Occipital lobe (tissue), 2 donors: ENCODE data around the gene MAP3K5. TPM values are rescaled to one million over a fixed set of nuclear protein-coding genes. Genes with fewer than 3 reads are reported as not detected.
"Not testable (repeated sequence)": the region's sequence is repeated elsewhere in the genome, so short reads cannot be mapped to it uniquely, and the experiment has no call there.

Experiments used
- DNase-seq: peaks from one replicate; lab custom pipeline; 2025; lab: John Stamatoyannopoulos, UW
- total RNA-seq: library from RNA; depleted of rRNA; stranded (reverse); fragments of >200 nt; gene quantifications from one replicate; pipeline ENCODE4 v1.2.3, GENCODE V29; 2014

MAP3K5 gene, protein sequence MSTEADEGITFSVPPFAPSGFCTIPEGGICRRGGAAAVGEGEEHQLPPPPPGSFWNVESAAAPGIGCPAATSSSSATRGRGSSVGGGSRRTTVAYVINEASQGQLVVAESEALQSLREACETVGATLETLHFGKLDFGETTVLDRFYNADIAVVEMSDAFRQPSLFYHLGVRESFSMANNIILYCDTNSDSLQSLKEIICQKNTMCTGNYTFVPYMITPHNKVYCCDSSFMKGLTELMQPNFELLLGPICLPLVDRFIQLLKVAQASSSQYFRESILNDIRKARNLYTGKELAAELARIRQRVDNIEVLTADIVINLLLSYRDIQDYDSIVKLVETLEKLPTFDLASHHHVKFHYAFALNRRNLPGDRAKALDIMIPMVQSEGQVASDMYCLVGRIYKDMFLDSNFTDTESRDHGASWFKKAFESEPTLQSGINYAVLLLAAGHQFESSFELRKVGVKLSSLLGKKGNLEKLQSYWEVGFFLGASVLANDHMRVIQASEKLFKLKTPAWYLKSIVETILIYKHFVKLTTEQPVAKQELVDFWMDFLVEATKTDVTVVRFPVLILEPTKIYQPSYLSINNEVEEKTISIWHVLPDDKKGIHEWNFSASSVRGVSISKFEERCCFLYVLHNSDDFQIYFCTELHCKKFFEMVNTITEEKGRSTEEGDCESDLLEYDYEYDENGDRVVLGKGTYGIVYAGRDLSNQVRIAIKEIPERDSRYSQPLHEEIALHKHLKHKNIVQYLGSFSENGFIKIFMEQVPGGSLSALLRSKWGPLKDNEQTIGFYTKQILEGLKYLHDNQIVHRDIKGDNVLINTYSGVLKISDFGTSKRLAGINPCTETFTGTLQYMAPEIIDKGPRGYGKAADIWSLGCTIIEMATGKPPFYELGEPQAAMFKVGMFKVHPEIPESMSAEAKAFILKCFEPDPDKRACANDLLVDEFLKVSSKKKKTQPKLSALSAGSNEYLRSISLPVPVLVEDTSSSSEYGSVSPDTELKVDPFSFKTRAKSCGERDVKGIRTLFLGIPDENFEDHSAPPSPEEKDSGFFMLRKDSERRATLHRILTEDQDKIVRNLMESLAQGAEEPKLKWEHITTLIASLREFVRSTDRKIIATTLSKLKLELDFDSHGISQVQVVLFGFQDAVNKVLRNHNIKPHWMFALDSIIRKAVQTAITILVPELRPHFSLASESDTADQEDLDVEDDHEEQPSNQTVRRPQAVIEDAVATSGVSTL (N-terminal part only)
- total RNA-seq: 9.8 TPM

DNA sequence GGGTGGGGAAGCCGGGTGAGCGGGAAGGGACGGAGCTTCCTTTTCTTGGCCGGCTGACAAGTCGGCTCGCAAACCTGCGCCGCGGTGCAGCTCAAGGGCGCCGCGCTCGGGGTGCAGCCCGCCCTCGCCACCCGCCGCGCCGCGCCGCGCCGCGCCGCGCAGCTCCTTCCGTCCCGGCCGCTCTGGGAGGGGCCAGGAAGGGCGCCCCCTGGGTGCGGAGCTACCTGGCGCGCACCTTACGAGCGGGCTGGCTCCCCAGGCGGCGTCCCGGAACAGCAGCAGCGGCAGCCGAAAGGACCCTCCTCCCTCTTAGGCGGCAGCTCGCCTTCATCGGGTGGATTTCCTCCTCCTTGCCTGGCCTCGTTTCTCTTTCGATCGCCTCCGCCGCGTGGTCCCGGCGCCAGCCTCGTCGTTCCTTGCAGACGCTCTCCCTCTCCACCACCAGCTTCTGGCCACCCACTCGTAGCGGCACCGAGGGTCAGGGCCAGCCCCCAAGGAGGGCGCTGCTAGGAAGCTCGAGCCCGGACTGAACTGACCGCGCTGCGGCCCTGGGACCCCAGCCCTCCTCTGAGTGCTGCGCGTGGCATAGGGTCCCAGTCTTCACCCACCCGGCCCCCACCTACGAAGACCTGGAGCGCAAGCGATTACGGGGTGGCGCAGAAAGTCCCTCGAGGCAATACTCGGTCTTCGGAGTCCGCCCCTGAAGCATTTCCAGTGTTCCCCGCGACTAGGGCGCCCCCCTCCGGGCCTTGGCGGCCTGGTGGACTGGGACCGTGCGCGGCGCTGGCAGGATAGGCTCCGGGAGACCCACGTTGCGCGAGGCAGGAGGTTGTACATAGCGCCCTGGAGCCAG lies at the start of gene MAP3K5:
MAP3K5 (minus strand) TSS at position 68 of the 853 bp plus-strand sequence. CDS start 320 bp downstream, outside the sequence.
- peak; percentile 86 for DNase-seq

DNA sequence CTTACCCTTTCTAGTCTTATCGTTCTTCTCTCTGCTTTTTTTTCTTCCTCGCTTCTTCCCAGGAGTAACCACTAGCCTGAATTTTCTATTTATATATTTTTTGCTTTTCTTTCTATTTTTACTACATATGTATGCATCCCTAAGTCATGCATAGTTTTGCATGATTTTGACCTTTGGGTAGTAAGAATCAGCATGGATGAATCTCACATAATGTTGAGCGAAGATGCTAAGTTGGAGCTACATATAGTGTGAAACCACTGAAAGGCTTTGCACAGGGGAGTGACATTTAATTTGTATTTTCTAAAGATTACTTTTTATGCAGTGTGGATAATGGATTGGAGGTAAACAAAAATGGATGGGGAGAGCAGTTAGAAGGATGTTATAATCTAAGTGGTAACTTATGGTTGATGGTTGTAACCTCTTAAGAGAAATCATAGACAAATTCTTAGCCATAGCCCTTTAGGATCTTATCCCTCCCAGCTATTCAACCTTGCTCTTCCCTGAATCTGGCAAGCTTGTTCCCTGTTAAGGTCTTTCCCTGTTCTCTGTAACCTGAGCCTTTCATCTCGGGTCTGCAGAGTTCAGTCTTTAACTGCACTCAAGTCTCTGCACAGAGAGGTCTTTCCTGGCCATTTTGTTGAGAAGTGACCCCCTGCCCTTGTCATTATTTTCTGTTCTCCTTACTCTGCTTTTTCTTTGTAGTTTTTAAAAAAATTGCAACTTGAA lies 48.2 kb upstream of the MAP3K5 start:
- DNase-seq: no peak

DNA sequence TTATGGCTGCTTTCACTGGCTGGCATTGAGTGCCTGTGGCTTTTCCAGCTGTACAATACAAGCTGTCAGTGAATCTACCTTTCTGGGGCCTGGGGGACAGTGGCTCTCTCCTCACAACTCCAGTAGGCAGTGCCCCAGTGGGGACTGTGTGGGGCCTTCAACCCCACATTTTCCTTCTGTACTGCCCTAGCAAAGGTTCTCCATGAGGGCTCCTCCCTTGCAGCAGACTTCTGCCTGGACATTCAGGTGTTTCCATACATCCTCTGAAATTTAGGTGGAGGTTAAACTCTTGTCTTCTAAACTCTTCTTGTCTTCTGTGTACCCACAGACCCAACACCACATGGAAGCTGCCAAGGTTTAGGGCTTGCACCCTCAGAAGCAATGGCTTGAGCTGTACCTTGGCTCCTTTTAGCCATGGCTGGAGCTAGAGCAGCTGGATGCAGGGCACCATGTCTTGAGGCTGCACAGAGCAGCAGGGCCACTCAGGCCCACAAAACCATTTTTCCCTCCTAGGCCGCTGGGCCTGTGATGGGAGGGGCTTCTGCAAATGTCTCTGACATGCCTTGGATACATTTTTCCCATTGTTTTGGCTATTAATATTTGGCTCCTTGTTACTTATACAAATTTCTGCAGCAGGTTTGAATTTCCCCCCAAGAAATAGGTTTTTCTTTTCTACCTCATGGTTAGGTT lies 39.7 kb upstream of the MAP3K5 start:
- DNase-seq: no peak

DNA sequence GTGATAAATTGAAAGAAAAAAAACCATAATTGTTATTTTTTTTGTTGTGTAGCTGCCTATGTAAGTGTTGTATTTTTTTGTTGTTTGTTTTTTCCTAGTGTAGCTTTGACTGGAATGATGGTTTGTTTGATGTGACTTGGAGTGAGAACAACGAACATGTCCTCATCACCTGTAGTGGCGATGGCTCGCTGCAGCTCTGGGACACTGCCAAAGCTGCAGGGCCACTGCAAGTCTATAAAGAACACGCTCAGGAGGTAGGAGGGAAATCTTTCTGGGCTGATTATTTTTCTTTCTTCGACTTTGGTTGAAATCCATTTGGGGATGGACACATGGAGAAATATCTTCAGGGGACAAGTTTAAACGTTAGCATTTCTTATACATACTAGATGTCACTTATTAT lies 33.9 kb upstream of the MAP3K5 start:
- DNase-seq: no peak

DNA sequence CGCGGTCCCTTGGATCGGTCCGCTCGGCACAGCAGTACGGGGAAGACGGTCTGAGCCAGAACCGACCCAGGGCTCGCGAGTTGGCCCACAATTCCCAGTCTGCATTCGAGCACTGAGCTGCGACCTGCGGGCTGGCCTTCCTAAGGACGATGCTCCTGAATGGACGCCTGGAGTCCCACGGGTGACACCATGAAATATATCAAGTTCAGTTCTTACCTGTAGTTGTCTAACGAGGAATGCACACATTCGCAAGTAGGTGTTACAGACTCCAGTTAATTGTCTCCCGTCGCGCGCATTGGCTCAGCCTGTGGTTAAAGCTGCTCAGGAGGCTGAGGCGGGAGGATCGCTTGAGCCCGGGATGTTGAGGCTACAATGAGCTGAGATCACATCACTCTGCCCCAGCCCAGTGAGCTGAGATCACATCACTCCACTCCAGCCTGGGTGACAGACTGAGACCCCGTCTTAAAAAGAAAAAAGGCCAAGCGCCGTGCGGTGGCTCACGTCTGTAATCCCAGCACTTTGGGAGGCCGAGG lies 30.9 kb upstream of the MAP3K5 start:
- DNase-seq: no peak

DNA sequence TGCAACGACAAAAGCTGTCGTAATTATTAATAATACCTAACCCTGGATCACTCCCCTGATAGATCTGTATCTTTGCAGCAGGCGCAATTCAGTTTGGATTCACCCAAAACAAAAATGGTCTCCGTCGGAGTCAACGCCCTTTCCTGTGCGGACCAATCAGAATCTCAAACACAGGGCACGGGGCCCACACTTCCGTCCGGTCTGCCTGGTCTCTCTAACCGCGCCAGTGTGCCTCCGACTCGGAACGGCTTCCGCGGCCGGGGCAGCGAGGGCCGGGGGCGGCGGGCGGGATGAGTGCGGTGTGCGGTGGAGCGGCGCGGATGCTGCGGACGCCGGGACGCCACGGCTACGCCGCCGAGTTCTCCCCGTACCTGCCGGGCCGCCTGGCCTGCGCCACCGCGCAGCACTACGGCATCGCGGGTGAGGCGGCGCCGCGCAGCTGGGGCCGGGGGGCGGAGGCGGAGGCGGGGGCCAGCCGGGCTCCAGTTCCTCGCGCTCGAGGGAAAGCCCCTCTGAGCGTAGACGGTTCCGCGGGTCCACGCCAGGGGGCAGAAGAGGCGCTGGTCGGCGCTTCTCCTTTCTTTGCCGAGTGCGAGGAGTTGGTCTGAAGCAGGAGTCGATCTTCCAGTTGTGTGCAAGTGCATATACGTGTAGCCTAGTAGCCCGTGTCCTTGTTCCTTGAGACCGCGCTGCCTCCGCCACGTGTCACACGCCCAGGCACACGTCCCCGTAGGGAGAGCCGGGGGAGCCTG lies 30.3 kb upstream of the MAP3K5 start, which contains the start of gene PEX7:
PEX7 (plus strand) TSS at position 217 of the 752 bp plus-strand sequence; CDS start at position 291, 74 bp downstream.
- peak; percentile 78 for DNase-seq

DNA sequence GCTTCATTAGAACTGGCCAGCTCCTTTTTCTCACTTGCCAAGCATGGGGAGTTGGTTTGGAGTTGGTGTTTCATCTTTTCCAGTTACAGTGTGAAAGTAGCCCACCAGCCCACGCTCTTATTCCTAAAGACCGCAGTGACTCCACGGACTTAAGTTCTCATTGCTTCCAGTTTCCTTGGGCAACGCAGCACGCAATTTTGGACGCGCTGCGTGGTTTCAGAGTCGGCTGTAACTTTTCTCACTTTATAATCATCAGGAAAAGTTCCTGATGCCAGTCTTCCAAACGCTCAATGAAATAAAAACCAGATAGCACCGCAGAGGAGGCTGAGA lies 29.7 kb upstream of the MAP3K5 start:
- peak; percentile 29 for DNase-seq

DNA sequence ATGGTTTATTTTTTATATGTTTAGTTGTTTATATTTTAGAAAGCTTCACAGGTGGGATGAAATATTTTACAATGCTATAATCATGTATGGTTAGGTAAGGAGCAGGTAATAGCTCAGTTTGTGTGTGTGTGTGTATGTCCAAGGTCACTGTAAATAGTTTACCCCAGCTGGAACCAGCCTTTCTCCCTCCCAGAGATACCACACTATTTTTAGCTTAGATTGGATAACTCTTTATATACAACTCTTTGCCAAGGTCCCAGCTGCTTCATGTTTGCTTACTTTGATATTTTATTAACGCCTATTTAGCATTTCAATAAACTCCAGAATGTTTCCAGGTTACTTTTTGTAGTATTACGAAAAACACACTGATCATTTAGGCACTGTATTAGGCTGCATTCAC lies 28.3 kb upstream of the MAP3K5 start:
- DNase-seq: no peak

DNA sequence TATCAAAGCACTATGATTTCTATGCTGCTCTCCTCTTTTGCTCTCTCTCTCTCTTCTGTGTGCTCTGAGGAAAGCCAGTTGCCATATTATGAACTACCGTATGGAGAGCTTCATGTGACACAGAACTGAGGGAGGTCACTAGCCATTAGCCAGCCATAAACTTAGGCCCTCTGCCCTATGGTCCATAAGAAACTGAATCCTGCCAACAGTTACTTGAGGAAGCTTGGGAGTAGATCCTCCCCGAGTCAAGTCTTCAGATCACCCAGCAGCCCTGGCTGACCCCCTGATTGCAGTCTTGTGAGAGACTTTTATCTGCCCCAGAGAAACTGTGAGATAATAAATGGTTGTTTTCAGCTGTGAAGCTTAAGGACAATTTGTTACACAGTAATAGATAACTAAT lies 24.4 kb upstream of the MAP3K5 start:
- DNase-seq: no peak

DNA sequence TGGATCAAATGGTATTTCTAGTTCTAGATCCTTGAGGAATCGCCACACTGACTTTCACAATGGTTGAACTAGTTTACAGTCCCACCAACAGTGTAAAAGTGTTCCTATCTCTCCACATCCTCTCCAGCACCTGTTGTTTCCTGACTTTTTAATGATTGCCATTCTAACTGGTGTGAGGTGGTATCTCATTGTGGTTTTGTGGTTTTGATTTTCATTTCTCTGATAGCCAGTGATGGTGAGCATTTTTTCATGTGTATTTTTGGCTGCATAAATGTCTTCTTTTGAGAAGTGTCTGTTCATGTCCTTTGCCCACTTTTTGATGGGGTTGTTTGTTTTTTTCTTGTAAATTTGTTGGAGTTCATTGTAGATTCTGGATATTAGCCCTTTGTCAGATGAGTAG lies 23.3 kb upstream of the MAP3K5 start:
- DNase-seq: not testable (repeated sequence)

DNA sequence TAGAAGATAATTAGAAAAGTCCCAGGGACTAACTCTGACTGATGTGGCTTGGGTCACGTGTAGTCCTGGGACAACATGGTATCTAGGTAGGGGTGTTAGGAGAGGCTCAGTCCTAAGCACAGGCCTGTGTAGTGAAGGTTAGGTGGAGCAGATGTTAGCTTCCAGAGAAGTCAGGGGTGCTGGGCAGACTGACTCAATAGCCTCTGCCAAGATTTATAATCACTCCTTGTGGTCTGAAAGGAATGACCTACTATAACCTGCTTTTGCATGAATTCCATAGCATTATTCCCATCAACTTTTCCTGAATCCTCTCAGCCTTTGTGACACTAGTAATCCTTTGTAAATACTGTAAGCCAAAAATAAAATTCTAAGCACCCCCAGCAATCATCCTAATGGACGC lies 19.9 kb upstream of the MAP3K5 start:
- no peak for DNase-seq

DNA sequence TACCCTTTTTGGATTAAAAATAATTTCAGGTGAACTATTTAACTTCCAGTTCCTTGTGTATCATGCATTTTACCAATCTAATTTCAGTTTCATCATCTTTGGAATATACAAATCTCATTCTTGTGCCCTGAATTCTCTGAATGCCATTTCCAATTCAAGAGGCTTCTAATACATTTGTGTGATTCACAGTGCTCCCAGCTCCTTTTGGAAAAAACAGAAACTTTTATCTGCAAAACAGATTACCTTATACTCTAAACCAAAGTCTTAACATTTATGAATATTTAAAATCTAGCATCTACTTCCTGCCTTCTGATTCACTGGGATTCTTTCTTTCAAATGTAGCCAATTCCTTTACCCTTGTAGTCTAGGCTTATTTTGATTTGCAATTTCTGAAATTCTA lies 19.0 kb upstream of the MAP3K5 start:
- no peak for DNase-seq

DNA sequence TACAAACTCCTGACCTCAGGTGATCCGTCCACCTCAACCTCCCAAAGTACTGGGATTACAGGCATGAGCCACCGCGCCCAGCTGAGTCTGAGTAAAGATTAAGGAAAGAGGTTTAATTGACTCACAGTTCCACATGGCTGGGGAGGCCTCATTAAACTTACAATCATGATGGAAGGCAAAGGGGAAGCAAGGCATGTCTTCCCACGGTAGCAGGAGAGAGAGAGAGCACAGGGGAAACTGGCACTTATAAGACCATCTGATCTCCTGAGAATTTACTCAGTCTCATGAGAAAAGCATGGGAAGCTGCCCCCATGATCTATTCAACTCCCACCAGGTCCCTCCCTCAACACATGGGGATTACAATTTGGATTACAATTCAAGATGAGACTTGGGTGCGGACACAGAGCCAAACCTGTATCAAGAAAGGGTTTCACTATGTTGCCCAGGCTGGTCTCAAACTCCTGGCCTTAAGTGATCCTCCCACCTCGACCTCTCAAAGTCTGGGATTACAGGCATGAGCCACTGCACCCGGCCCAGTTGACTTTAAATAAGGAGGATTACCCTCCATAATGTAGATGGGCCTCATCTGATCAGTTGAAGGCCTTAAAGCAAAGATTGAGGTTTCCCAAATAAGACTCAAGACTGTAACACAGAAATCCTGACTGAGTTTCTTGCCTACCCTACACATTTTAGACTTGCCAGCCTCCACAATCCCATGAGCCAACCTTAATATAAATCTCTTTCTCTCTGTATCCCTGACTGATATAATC lies 17.0 kb upstream of the MAP3K5 start:
- no peak for DNase-seq

DNA sequence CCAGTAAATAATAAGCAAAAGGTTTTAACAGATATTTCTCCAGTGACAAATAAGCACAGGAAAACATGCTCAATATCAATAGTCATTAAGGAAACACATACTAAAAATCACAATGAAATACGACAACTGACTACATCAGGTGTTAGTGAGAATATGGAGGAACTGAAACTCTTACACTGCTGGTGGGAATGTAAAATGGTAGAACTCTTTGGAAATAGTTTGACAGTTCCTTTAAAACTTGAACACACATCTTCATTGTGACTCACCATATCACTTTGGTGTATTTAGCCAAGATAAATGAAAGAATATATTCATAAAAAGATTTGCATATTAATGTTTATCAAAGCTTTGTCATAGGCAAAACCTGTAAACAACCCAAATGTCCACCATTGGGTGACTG lies 11.3 kb upstream of the MAP3K5 start:
- DNase-seq: no peak

DNA sequence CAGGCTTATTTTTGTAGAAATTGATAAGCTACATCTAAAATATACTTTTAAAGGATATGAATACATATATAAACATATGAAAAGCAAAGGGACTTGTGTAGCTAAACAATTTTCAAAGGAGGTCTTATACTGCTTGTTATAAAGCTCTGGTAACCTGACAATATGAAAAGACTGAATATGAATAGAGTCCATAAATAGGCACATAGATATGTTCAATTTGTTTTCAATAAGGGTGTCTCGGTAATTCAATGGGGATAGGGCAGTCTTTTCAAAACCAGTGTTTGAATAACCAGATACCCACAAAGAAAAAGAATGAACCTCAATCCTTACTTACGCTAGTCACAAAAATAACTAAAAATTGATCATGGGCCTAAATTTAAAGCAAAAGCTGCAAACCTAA lies 9.3 kb upstream of the MAP3K5 start:
- DNase-seq: no peak

DNA sequence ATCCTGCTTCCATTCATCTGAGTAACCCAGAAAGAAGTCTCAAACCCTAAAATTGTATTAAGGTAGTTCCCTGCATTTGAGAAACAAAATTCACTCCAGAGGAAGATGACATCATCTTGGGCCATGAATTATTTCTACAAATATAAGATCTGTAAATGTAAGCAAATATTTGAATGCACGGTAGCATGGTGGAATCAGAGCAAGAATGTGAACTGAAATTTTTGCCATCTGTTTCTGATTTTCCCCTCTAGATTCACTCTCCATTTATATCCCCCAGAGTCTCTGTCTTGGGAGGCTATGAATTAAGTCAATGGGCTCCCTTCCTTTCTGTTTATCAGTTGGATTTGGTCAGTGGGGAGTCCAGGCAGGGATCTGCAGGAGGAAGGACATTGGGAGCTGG lies 5.8 kb upstream of the MAP3K5 start:
- DNase-seq: no peak

DNA sequence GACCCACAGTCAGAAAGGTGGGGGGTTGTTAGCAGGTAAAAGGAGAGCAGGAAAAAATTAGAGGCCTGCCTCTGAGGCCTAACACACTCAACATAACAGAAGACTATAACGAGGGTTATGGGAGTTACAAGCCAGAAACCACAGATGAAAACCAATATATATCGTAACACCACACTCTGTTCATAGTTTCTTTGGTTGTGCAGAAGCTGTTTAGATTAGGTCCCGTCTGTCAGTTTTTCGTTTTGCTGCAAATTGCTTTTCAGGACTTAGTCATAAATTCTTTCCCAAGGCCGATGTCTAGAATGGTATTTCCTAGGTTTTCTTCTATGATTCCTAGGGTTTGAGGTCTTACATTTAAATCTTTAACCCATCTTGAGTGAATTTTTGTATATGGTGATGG lies 3.7 kb upstream of the MAP3K5 start:
- DNase-seq: no peak

DNA sequence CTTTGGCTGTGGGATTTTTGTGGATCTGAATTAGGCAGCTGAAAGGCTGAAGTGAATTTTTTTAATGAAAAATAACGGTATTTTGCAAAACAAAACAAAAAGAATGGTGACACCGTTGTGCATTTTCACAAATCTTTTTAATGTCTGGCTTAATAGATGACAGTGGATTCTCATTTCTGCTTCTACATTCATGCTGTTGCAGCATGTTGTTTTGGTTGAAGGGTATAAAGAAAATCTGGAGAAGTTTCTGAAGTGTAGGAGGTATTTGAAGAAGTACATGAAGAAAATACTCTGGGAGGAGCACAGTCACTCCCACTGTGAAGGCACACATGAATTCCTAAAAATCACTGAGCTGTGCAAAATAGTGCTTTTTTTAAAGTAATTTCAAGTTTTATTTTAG lies 3.1 kb upstream of the MAP3K5 start:
- DNase-seq: no peak
